OCI-LY3 (cell line): Measurements from ENCODE around the gene ORAI1.
"Not testable (repeated sequence)": the region's sequence is repeated elsewhere in the genome, so short reads cannot be mapped to it uniquely, and the experiment has no call there.

Source experiments
- CTCF ChIP-seq: fragments of 200-600, 300-600 bp; sonication (generic); IDR thresholded peaks from 2 replicates; pipeline ENCODE4 v1.5.1; 2014; ENCODE audit warnings: antibody characterized with exemption, low read length, low read depth
- EZH2phosphoT487 ChIP-seq: fragments of 200-600 bp; shearing (Covaris generic); IDR thresholded peaks from 2 replicates; pipeline ENCODE4 v1.6.1; 2018; ENCODE audit warnings: antibody characterized with exemption, mixed run types, low read depth

- not testable (repeated sequence) for TF ChIP-seq CTCF, EZH2phosphoT487
Observed at GRCh38 chr12:121583334-121583661, 43.0 kb upstream of the ORAI1 start.
